OCI-LY7 (cell line): Measurements from ENCODE around the gene DCST2. TPM values are rescaled to one million over a fixed set of nuclear protein-coding genes. Genes with fewer than 3 reads are reported as not detected.

ENCODE experiments used
- BruUV-seq: library from RNA; stranded (reverse); fragments of 400-500 nt; replicated peaks from 2 replicates; lab custom pipeline; 2021; lab: Mats Ljungman, UMichigan
- CTCF ChIA-PET: fragments of 300-600 bp; sonication (Branson Sonifier 250); formaldehyde crosslinking; loops from one replicate; lab custom pipeline; 2022; ENCODE audit warnings: antibody characterized with exemption; ENCODE audit not compliant: unreplicated experiment; lab: Charles Lee
- POLR2A ChIA-PET: fragments of 300-600 bp; sonication (Branson Sonifier 250); formaldehyde crosslinking; loops from one replicate; lab custom pipeline; 2022; ENCODE audit warnings: antibody characterized with exemption; lab: Charles Lee
- DNase-seq: peaks from one replicate; pipeline ENCODE4 v3.0.0-alpha.2; 2015; ENCODE audit warnings: low spot score
- H2AFZ ChIP-seq: fragments of 200-600 bp; sonication (generic), shearing (Covaris generic); 2 replicates; pipeline ENCODE4 v1.6.1; 2014; ENCODE audit warnings: mild to moderate bottlenecking, antibody characterized with exemption, low read length, moderate library complexity
- H3K27ac ChIP-seq: fragments of 200-600 bp; sonication (generic); 2 replicates; pipeline ENCODE4 v1.5.1; 2014; ENCODE audit warnings: mixed run types, low read depth, mild to moderate bottlenecking, moderate library complexity, low read length, inconsistent platforms; ENCODE audit not compliant: poor library complexity, severe bottlenecking
- H3K36me3 ChIP-seq: fragments of 200-600 bp; sonication (generic); 2 replicates; pipeline ENCODE4 v1.6.1; 2014; ENCODE audit warnings: mild to moderate bottlenecking, antibody characterized with exemption, low read length, moderate library complexity, mixed read lengths; ENCODE audit not compliant: insufficient read depth
- H3K4me1 ChIP-seq: fragments of 200-600 bp; sonication (generic); 2 replicates; pipeline ENCODE4 v1.5.1; 2014; ENCODE audit warnings: mild to moderate bottlenecking, low read length; ENCODE audit not compliant: insufficient read depth, poor library complexity, severe bottlenecking
- H3K4me2 ChIP-seq: fragments of 200-600 bp; sonication (generic); 2 replicates; pipeline ENCODE4 v1.6.1; 2014; ENCODE audit warnings: mild to moderate bottlenecking, low read length
- H3K4me3 ChIP-seq: fragments of 200-600 bp; sonication (generic); 2 replicates; pipeline ENCODE4 v1.5.1; 2014; ENCODE audit warnings: mild to moderate bottlenecking, low read depth, low read length; ENCODE audit not compliant: poor library complexity, severe bottlenecking
- H3K79me2 ChIP-seq: fragments of 200-600 bp; sonication (generic); 2 replicates; pipeline ENCODE4 v1.6.1; 2016; ENCODE audit warnings: low read depth, mild to moderate bottlenecking, low read length, moderate library complexity, mixed read lengths; ENCODE audit not compliant: insufficient read depth
- H3K9me2 ChIP-seq: fragments of 200-600 bp; sonication (generic); 2 replicates; pipeline ENCODE4 v1.6.1; 2016; ENCODE audit warnings: mild to moderate bottlenecking, low read length, mixed read lengths; ENCODE audit not compliant: insufficient read depth
- H3K9me3 ChIP-seq: fragments of 200-600 bp; sonication (generic); 2 replicates; pipeline ENCODE4 v1.6.1; 2014; ENCODE audit warnings: mild to moderate bottlenecking, mixed run types, low read length, mixed read lengths
- H4K20me1 ChIP-seq: fragments of 200-600 bp; sonication (generic); 2 replicates; pipeline ENCODE4 v1.6.1; 2014; ENCODE audit warnings: mild to moderate bottlenecking, antibody characterized with exemption, low read length, moderate library complexity, mixed read lengths; ENCODE audit not compliant: insufficient read depth
- EZH2phosphoT487 ChIP-seq: fragments of 200-600 bp; sonication (generic); IDR thresholded peaks from 2 replicates; pipeline ENCODE4 v1.6.1; 2018; ENCODE audit warnings: low read depth, borderline replicate concordance, mild to moderate bottlenecking, mixed run types, antibody characterized with exemption, low read length, moderate library complexity, mixed read lengths
- intact Hi-C: fragments of 100-400 bp; cut with micrococcal nuclease; formaldehyde crosslinking; loops from one replicate; pipeline ENCODE4 v1.10.0; 2022; ENCODE audit not compliant: unreplicated experiment
- total RNA-seq, 2 experiments: library from RNA; depleted of rRNA in 1 of 2; stranded (reverse); fragments of >200 nt in 1 of 2; shearing (Covaris generic) in 1 of 2; gene quantifications; 2 replicates each; pipeline ENCODE4 v1.2.3, GENCODE V29; 2014 to 2022
- TF ChIP-seq, protein P1 (sequence below): fragments of 200-600 bp; sonication (generic); conservative IDR thresholded peaks from 2 replicates; pipeline ENCODE4 v1.5.1; 2014; ENCODE audit warnings: mild to moderate bottlenecking, antibody characterized with exemption, low read length, moderate library complexity, mixed read lengths

DCST2 gene
- total RNA-seq, 2 experiments from 2014 or later = 0.85 to 2.0 TPM

DNA sequence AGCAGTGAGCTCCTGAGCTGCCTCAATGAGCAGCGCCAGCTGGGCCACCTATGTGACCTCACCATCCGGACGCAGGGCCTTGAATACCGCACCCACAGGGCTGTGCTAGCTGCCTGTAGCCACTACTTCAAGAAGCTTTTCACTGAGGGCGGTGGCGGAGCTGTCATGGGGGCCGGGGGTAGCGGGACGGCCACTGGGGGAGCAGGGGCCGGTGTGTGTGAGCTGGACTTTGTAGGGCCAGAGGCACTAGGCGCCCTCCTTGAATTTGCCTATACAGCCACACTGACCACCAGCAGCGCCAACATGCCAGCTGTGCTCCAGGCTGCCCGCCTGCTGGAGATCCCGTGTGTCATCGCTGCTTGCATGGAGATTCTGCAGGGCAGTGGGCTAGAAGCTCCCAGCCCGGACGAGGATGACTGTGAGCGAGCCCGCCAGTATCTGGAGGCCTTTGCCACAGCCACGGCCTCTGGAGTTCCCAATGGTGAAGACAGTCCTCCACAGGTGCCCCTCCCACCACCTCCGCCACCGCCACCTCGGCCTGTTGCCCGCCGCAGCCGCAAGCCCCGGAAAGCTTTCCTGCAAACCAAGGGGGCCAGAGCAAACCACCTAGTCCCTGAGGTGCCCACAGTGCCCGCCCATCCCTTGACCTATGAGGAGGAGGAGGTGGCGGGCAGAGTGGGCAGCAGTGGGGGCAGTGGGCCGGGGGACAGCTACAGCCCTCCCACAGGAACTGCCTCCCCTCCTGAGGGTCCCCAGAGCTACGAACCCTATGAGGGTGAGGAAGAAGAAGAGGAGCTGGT, 18.7 kb downstream of the DCST2 start:
- intact Hi-C loops = no loop called here
- peaks cover 22% of the 10 kb centered on the region; the same call in 1 of the 2 replicates for H3K36me3 ChIP-seq
- H3K9me3 ChIP-seq = no peaks in the 10 kb centered on the region
- no peak for TF ChIP-seq EZH2phosphoT487
- TF ChIP-seq, protein P1, sequence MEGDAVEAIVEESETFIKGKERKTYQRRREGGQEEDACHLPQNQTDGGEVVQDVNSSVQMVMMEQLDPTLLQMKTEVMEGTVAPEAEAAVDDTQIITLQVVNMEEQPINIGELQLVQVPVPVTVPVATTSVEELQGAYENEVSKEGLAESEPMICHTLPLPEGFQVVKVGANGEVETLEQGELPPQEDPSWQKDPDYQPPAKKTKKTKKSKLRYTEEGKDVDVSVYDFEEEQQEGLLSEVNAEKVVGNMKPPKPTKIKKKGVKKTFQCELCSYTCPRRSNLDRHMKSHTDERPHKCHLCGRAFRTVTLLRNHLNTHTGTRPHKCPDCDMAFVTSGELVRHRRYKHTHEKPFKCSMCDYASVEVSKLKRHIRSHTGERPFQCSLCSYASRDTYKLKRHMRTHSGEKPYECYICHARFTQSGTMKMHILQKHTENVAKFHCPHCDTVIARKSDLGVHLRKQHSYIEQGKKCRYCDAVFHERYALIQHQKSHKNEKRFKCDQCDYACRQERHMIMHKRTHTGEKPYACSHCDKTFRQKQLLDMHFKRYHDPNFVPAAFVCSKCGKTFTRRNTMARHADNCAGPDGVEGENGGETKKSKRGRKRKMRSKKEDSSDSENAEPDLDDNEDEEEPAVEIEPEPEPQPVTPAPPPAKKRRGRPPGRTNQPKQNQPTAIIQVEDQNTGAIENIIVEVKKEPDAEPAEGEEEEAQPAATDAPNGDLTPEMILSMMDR = no peak
- no TSS peak for BruUV-seq
- H3K4me2 ChIP-seq = no peak overlapping the region
- H3K4me1 ChIP-seq = peaks cover 77% of the 10 kb centered on the region
- no peaks in the 10 kb centered on the region for H4K20me1 ChIP-seq
- H2AFZ ChIP-seq = no peak overlapping the region
- POLR2A ChIA-PET = interaction anchor here (0.6 to 1.1 kb wide), 3 partner anchors 16 to 907 kb away, joined by 3 to 4 read pairs (median 3); partner anchors contain the start of gene FLAD1
- peak overlapping the region; percentile 79 for H3K27ac ChIP-seq
- H3K4me3 ChIP-seq = no peak overlapping the region
- no peak for DNase-seq
- H3K9me2 ChIP-seq = no peaks in the 10 kb centered on the region
- CTCF ChIA-PET = interaction anchor here (1.2 to 1.5 kb wide), 2 partner anchors 16 to 60 kb away, joined by 3 to 4 read pairs; no protein-coding TSS in a partner anchor
- H3K79me2 ChIP-seq = no peaks in the 10 kb centered on the region

DNA sequence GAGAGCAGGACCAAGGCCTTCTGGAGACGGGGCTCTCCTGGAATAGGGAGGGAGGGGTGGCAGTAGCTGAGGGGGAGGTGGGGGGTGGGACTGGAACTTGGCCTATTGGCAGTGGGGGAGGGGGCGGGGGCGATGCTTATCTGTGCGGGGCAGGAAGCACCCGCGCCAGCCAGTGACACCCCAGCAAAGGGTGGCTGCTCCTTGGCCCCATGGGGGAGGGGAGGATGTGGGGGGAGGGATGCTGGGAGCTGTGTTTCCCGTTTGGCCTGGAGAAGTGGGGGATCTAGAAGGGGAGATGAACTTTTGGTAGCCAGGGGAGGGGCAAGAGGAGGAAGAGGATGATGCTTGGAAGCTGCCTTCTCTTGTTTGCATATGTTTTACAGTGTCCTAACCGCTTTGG, 19.9 kb downstream of the DCST2 start:
- Histone ChIP-seq H3K4me3 (no peak overlapping the region), H3K9me3 (no peaks in the 10 kb centered on the region), H3K4me1 (peaks cover 81% of the 10 kb centered on the region), H2AFZ (no peak overlapping the region), H3K36me3 (peaks cover 22% of the 10 kb centered on the region; the same call in 1 of the 2 replicates), H3K27ac (peak overlapping the region; percentile 58), H4K20me1 (no peaks in the 10 kb centered on the region), H3K9me2 (no peaks in the 10 kb centered on the region), H3K79me2 (no peaks in the 10 kb centered on the region), H3K4me2 (peak overlapping the region; percentile 62)
- intact Hi-C loops = no loop called here
- ChIA-PET POLR2A (interaction anchor here (1.2 kb wide), 1 partner anchor 9 kb away, joined by 3 read pairs; no protein-coding TSS in a partner anchor), CTCF (no interaction called here)
- no peak for DNase-seq
- no TSS peak for BruUV-seq
- no peak for TF ChIP-seq EZH2phosphoT487
- TF ChIP-seq, protein P1 = no peak
